ENCODE data around the gene SLCO1C1. TPM values are rescaled to one million over a fixed set of nuclear protein-coding genes. Genes with fewer than 3 reads are reported as not detected.

Gene SLCO1C1
- polyA plus RNA-seq, 1 of the 3 experiments (the other 2 are of a cell fraction), result 0.02 TPM

DNA sequence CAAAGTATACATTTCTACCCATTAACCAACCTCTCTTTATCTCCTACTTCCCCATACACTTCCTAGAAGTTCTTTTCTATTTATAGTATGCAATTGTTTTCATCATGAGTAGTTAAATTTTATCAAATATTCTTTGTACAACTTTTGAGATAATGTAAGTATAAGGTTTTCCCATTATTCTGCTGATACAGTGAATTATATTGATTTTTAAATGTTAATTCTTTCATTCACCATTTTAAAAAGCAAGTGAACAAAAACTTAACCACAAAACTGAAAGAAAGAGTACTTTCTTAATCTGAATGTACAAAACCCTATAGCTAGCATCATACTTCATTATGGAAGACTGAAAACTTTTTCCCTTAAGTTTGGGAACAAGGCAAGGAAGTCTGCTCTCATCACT is 105.9 kb downstream of the SLCO1C1 start:
- no peaks in the 10 kb centered on the region for H3K9me2 ChIP-seq
- H3K36me3 ChIP-seq (replicated peaks in 1 of 2; ENCODE audit: control insufficient read depth in 1 of 2, insufficient read depth in 2 of 2, low read length in 1 of 2), result no peaks in the 10 kb centered on the region
- H3F3A ChIP-seq (replicated peaks; ENCODE audit: insufficient read depth), result no peaks in the 10 kb centered on the region
- no peak for DNase-seq
- no peaks in the 10 kb centered on the region for H3K4me1 ChIP-seq (ENCODE audit: control insufficient read depth in 1 of 2, insufficient read depth in 2 of 2, low read depth in 1 of 2, low read length in 1 of 2)
- H4K20me1 ChIP-seq (ENCODE audit: insufficient read depth), result no peaks in the 10 kb centered on the region
- no peak overlapping the region for H3K27ac ChIP-seq (ENCODE audit: low read depth in 2 of 2, low read length in 1 of 2)
- no peaks in the 10 kb centered on the region for H3K9me3 ChIP-seq
- ChIA-PET CTCF (no interaction called here), POLR2A (no interaction called here)
- no peaks in the 10 kb centered on the region for H3K27me3 ChIP-seq (ENCODE audit: insufficient read depth)
- no peak overlapping the region for H2AFZ ChIP-seq (ENCODE audit: low read depth)
- H3K4me2 ChIP-seq, result no peak overlapping the region
- H3K79me2 ChIP-seq (ENCODE audit: insufficient read depth), result no peaks in the 10 kb centered on the region
- no peak for TF ChIP-seq TAF1 (IDR thresholded peaks at IDR 0.05; ENCODE audit: borderline replicate concordance, low read depth, low read length)
- no peak for TF ChIP-seq MEF2A (IDR thresholded peaks at IDR 0.05; ENCODE audit: borderline replicate concordance, low read depth)
- no peak for TF ChIP-seq FOSL2 (IDR thresholded peaks at IDR 0.05; ENCODE audit: borderline replicate concordance, low read depth)
- no peak for TF ChIP-seq POLR2AphosphoS5 (IDR thresholded peaks at IDR 0.05; ENCODE audit: low read depth, low read length)
- TF ChIP-seq GATA2 (CRISPR knock-in tag; IDR thresholded peaks at IDR 0.05), result no peak
- TF ChIP-seq YY1 (IDR thresholded peaks at IDR 0.05; ENCODE audit: low read depth), result no peak
- TF ChIP-seq GABPA (IDR thresholded peaks at IDR 0.05; ENCODE audit: low read depth), result no peak
- TF ChIP-seq, protein P1, sequence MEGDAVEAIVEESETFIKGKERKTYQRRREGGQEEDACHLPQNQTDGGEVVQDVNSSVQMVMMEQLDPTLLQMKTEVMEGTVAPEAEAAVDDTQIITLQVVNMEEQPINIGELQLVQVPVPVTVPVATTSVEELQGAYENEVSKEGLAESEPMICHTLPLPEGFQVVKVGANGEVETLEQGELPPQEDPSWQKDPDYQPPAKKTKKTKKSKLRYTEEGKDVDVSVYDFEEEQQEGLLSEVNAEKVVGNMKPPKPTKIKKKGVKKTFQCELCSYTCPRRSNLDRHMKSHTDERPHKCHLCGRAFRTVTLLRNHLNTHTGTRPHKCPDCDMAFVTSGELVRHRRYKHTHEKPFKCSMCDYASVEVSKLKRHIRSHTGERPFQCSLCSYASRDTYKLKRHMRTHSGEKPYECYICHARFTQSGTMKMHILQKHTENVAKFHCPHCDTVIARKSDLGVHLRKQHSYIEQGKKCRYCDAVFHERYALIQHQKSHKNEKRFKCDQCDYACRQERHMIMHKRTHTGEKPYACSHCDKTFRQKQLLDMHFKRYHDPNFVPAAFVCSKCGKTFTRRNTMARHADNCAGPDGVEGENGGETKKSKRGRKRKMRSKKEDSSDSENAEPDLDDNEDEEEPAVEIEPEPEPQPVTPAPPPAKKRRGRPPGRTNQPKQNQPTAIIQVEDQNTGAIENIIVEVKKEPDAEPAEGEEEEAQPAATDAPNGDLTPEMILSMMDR (IDR thresholded peaks at IDR 0.05), result no peak
- no peak for TF ChIP-seq NRF1 (IDR thresholded peaks at IDR 0.05; ENCODE audit: low read depth, low read length)
- TF ChIP-seq CHD2 (IDR thresholded peaks at IDR 0.05; ENCODE audit: low read length, partially characterized antibody), result no peak
- TF ChIP-seq RCOR1 (IDR thresholded peaks at IDR 0.05; ENCODE audit: low read length), result no peak
- TF ChIP-seq, protein P2, sequence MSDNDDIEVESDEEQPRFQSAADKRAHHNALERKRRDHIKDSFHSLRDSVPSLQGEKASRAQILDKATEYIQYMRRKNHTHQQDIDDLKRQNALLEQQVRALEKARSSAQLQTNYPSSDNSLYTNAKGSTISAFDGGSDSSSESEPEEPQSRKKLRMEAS (IDR thresholded peaks at IDR 0.05; ENCODE audit: low read depth), result no peak
- TF ChIP-seq RXRA (IDR thresholded peaks at IDR 0.05; ENCODE audit: borderline replicate concordance, low read depth), result no peak
- TF ChIP-seq ELF1 (IDR thresholded peaks at IDR 0.05), result no peak
- TF ChIP-seq, protein P3, sequence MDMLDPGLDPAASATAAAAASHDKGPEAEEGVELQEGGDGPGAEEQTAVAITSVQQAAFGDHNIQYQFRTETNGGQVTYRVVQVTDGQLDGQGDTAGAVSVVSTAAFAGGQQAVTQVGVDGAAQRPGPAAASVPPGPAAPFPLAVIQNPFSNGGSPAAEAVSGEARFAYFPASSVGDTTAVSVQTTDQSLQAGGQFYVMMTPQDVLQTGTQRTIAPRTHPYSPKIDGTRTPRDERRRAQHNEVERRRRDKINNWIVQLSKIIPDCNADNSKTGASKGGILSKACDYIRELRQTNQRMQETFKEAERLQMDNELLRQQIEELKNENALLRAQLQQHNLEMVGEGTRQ (IDR thresholded peaks at IDR 0.05; ENCODE audit: borderline replicate concordance, low read depth, low read length), result no peak
- no peak for TF ChIP-seq TCF12 (IDR thresholded peaks at IDR 0.05)
- H3K4me3 ChIP-seq (ENCODE audit: low read depth in 2 of 2, low read length in 1 of 2), result no peak overlapping the region
- no peak overlapping the region for H3K9ac ChIP-seq

Other genes starting within 250 kb of the SLCO1C1 start
- not detected in 2 replicates for gene SLCO1B3, start 115.4 kb downstream of the SLCO1C1 start, polyA plus RNA-seq (2012; rRNA removed)